ENCODE results near the gene SMARCA4. TPM values are rescaled to one million over a fixed set of nuclear protein-coding genes. Genes with fewer than 3 reads are reported as not detected.

The SMARCA4 gene
- total RNA-seq, 1 donor from 2014 or later: 238 TPM

GRCh38 chr19:10920288-10920655, 40.6 kb upstream of the SMARCA4 start:
- no peak for DNase-seq (ENCODE audit: low spot score)
- Mint-ChIP-seq H3K36me3 (ENCODE audit: low read depth, unreplicated experiment) (peaks cover 20% of the 10 kb centered on the region), H3K27me3 (ENCODE audit: unreplicated experiment) (peaks cover 4% of the 10 kb centered on the region)

GRCh38 chr19:10920781-10921180, 40.0 kb upstream of the SMARCA4 start:
- Mint-ChIP-seq H3K27me3 (ENCODE audit: unreplicated experiment) (peaks cover 4% of the 10 kb centered on the region), H3K27ac (ENCODE audit: unreplicated experiment) (no peak overlapping the region), H3K4me3 (ENCODE audit: unreplicated experiment) (no peak overlapping the region), H3K9me3 (ENCODE audit: unreplicated experiment) (no peaks in the 10 kb centered on the region), H3K4me1 (ENCODE audit: unreplicated experiment) (no peaks in the 10 kb centered on the region), H3K36me3 (ENCODE audit: low read depth, unreplicated experiment) (peaks cover 22% of the 10 kb centered on the region)
- no peak for DNase-seq (ENCODE audit: low spot score)
- no peak for TF ChIP-seq CTCF (IDR thresholded peaks at IDR 0.05; ENCODE audit: unreplicated experiment)

More at GRCh38 chr19:10920288-10920655, 40.6 kb upstream of the SMARCA4 start:
- Mint-ChIP-seq H3K4me1 (ENCODE audit: unreplicated experiment) (no peaks in the 10 kb centered on the region), H3K4me3 (ENCODE audit: unreplicated experiment) (no peak overlapping the region), H3K9me3 (ENCODE audit: unreplicated experiment) (no peaks in the 10 kb centered on the region), H3K27ac (ENCODE audit: unreplicated experiment) (no peak overlapping the region)
- no peak for TF ChIP-seq CTCF (IDR thresholded peaks at IDR 0.05; ENCODE audit: unreplicated experiment)

GRCh38 chr19:10921199-10921909, 39.5 kb upstream of the SMARCA4 start:
- no peak for TF ChIP-seq CTCF (IDR thresholded peaks at IDR 0.05; ENCODE audit: unreplicated experiment)
- Mint-ChIP-seq H3K9me3 (ENCODE audit: unreplicated experiment) (no peaks in the 10 kb centered on the region), H3K36me3 (ENCODE audit: low read depth, unreplicated experiment) (peaks cover 22% of the 10 kb centered on the region), H3K4me3 (ENCODE audit: unreplicated experiment) (no peak overlapping the region), H3K27me3 (ENCODE audit: unreplicated experiment) (peaks cover 4% of the 10 kb centered on the region), H3K4me1 (ENCODE audit: unreplicated experiment) (no peaks in the 10 kb centered on the region), H3K27ac (ENCODE audit: unreplicated experiment) (no peak overlapping the region)
- DNase-seq (ENCODE audit: low spot score): no peak

- Mint-ChIP-seq H3K4me3 (ENCODE audit: unreplicated experiment) (no peak overlapping the region), H3K27me3 (ENCODE audit: unreplicated experiment) (peaks cover 4% of the 10 kb centered on the region), H3K36me3 (ENCODE audit: low read depth, unreplicated experiment) (peaks cover 22% of the 10 kb centered on the region), H3K9me3 (ENCODE audit: unreplicated experiment) (no peaks in the 10 kb centered on the region), H3K27ac (ENCODE audit: unreplicated experiment) (no peak overlapping the region), H3K4me1 (ENCODE audit: unreplicated experiment) (no peaks in the 10 kb centered on the region)
- no peak for DNase-seq (ENCODE audit: low spot score)
- no peak for TF ChIP-seq CTCF (IDR thresholded peaks at IDR 0.05; ENCODE audit: unreplicated experiment)
Measured at GRCh38 chr19:10921910-10922637, 38.8 kb upstream of the SMARCA4 start.

- no peak for TF ChIP-seq CTCF (IDR thresholded peaks at IDR 0.05; ENCODE audit: unreplicated experiment)
- H3K4me1 Mint-ChIP-seq (ENCODE audit: unreplicated experiment): no peaks in the 10 kb centered on the region
- peaks cover 22% of the 10 kb centered on the region for H3K36me3 Mint-ChIP-seq (ENCODE audit: low read depth, unreplicated experiment)
- H3K4me3 Mint-ChIP-seq (ENCODE audit: unreplicated experiment): no peak overlapping the region
- H3K9me3 Mint-ChIP-seq (ENCODE audit: unreplicated experiment): no peaks in the 10 kb centered on the region
- H3K27ac Mint-ChIP-seq (ENCODE audit: unreplicated experiment): no peak overlapping the region
- H3K27me3 Mint-ChIP-seq (ENCODE audit: unreplicated experiment): peaks cover 4% of the 10 kb centered on the region
- DNase-seq (ENCODE audit: low spot score): no peak
Measured at GRCh38 chr19:10922638-10923014, 38.2 kb upstream of the SMARCA4 start.
